Stimulated activated CD8-positive, alpha-beta memory T cell treated with anti-CD3 and anti-CD28 coated beads, Interleukin-15, amount 100 ng/mL, for 1 hour (primary cell): Measurements from ENCODE around the gene FLNC.

Experiments
- DNase-seq: peaks from one replicate; pipeline ENCODE4 v3.0.0-alpha.2; 2020; ENCODE audit warnings: low read depth

Gene FLNC

DNA sequence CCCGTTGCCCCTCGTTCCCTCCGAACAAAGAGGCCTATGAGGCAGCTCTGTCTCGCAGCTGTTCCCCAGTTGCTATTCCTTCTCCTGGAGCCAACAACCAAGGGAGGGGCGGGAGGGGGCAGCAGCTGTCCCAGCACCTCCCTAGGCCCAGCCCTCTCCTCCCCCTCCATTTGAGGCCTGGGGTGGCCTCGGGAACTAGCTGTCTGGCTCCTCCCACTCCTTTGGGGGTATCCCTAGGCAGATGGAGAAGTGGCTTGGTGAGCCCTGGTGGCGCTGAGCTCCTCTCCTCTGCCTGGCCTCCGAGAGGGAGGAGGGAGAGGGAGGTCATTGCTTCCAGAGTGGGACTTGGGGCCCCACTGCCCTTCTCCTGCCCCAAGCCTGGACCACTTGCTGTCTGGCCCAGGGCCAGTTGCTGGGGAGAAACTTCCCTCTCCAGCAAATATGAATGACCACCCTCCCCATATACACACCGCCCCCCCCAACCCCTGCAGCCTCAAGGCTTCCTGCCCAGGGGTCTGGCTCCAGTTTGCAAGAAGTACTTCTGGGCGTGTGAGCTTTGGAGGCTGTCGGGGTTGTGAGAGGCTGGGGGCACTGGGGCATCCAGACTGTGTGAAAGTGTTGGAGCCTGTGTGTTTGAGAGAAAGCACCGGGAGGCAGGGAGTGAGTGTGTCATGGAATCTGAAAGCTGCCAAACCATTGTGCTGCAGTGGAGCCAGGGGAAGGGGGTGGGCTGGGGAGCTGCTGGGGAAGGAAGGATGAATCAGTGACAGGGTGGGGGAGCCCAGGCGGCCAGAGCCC is 3.1 kb downstream of the FLNC start:
- DNase-seq: no peak

GRCh38 chr7:128833946-128834325 is 3.7 kb downstream of the FLNC start:
- no peak for DNase-seq

DNA sequence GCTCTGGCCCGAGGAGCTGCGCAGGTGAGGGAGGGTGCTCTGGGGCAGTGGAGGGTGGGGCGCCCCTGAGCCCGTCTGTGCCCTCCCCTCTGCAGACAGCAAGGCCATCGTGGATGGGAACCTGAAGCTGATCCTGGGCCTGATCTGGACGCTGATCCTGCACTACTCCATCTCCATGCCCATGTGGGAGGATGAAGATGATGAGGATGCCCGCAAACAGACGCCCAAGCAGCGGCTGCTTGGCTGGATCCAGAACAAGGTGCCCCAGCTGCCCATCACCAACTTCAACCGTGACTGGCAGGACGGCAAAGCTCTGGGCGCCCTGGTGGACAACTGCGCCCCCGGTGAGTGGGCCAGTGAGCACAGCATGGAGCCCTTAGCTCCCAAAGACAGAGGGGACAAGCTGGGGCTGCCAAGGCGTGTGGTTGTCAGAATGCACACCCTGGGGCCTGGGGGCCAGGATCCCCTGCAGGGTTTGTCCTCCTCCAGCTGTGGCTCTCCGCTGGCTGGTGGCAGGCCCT is 5.1 kb downstream of the FLNC start:
- no peak for DNase-seq

GRCh38 chr7:128835790-128836641 is 5.8 kb downstream of the FLNC start:
- DNase-seq: no peak

DNA sequence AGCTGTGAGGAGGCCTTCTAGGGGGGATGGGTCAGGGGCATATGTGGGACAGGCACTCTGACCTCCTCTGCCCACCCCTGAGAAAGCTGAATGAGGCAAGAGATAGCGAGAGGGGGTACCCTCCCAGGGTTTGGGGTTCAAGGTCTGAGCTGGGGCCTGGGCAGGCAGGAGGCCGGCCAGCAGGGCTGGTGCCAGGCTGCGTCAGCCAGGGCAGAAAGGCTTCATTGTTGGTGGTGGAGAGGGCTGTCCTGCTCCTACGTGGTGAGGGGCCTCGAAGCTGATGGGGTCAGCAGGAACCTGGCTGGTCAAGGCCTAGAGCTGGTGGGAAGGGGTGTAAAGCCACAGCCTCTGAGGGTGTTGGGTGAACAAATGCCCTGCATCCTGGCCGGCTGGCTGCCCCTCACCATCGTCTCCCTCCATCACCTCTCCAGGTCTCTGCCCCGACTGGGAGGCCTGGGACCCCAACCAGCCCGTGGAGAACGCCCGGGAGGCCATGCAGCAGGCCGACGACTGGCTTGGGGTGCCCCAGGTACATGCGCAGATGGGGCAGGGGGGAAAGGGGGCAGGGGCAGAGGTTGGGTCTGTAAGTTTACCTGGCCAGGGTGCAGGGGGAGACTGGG is 6.6 kb downstream of the FLNC start:
- no peak for DNase-seq

GRCh38 chr7:128837521-128837921 is 7.3 kb downstream of the FLNC start:
- DNase-seq: no peak

DNA sequence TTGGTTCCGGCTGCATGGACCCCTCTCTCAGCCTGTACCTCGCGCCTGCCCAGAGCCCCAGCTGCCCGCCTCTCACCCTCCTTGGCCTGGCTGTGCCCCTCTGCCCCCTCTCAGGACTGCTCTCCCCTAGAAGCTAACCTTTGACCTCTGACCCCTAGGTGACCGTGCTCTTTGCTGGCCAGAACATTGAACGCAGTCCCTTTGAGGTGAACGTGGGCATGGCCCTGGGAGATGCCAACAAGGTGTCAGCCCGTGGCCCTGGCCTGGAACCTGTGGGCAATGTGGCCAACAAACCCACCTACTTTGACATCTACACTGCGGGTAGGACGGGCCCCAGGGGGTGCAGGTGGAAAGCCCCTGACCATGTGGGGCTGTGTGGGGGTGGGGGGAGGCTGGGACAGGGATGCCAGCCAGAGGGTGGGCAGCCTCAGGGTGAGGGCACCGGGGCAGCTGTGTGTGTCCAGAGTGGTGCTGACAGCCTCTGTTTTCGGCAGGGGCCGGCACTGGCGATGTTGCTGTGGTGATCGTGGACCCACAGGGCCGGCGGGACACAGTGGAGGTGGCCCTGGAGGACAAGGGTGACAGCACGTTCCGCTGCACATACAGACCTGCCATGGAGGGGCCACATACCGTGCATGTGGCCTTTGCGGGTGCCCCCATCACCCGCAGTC is 8.0 kb downstream of the FLNC start:
- DNase-seq: no peak

DNA sequence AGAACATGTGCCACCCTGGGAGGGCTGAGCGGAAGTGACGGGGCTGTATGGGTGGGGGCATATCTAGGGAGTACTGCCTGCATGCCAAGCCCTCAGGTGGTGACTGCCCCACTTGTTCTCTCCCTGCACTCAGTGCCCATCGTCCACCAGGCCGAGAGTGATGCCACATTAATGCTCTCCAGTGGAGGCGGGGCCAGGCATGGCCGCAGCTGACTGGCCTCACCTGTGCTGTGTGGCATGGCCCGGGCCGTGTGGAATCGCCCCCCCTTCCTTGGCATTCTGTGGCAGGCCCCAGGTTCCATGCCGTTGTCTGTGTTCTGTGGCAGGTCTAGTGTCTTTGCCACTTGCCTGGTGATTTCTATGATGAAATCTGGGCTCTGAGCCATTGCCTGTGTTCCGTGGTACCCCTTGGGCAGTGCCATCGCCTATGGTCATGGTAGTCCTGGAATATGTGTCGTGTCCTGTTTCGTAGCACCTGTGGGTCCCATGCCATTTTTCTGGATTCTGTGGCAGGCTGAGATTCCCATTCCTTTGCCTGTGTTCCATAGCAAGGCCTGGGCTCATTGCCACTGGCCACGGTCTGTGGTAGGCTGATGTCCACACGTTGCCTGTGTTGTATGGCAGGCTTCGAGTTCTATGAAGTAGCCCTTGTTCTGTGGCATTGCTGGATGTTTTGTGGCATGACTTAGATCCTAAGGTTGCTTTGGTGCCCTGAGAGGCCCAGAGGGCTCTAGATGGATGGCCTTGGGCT is 8.9 kb downstream of the FLNC start:
- no peak for DNase-seq

GRCh38 chr7:128839751-128840177 is 9.6 kb downstream of the FLNC start:
- DNase-seq: no peak

GRCh38 chr7:128840326-128841170 is 10.3 kb downstream of the FLNC start:
- no peak for DNase-seq

DNA sequence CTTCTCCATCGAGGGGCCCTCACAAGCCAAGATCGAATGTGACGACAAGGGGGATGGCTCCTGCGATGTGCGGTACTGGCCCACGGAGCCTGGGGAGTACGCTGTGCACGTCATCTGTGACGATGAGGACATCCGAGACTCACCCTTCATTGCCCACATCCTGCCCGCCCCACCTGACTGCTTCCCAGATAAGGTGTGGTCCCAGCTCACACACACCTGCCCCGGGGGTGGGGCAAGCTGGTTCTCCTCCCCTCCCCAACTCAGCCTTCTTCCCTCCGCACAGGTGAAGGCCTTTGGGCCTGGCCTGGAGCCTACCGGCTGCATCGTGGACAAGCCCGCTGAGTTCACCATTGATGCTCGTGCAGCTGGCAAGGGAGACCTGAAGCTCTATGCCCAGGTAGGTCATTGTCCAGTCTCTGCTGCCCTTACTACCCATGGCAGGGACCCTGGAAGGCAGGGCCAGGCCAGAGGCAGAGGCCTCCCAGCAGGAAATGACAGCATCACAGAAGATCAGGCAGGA is 11.0 kb downstream of the FLNC start:
- DNase-seq: no peak

- no peak for DNase-seq
These were observed 11.9 kb downstream of the FLNC start for GRCh38 chr7:128841921-128842673.

DNA sequence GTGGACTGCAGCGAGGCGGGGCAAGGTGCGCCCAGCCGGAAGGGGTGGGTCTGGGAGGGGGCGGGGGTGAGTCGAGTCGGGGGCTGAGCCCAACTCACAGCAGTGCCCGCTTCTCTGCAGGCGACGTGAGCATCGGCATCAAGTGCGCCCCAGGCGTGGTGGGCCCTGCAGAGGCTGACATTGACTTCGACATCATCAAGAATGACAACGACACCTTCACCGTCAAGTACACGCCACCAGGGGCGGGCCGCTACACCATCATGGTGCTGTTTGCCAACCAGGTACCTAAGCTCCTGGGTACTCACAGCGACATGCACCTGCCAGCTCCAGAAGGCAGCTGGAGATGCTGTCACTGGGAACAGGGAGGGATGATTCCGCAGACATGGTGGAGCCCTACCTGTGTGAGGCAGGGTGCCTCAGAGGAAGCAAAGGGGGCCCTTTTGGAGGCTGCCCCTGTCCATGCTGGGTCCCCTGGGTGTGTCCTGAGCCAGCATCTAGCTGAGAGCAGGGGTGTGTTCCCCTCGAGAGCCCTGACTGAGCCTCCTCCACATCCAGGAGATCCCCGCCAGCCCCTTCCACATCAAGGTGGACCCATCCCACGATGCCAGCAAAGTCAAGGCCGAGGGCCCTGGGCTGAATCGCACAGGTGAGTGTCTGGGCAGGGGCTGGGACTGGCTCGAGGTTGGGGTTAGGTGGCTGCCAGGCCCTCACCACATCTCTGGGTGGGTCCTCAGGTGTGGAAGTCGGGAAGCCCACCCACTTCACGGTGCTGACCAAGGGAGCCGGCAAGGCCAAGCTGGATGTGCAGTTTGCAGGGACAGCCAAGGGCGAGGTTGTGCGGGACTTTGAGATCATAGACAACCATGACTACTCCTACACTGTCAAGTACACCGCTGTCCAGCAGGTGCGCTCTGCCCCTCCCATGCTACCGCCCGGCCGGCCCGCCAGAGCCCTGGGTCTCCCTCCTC is 12.8 kb downstream of the FLNC start:
- no peak for DNase-seq

- DNase-seq: no peak
These were observed 13.9 kb downstream of the FLNC start for GRCh38 chr7:128843938-128844621.

GRCh38 chr7:128844777-128845311 is 14.6 kb downstream of the FLNC start:
- no peak for DNase-seq

DNA sequence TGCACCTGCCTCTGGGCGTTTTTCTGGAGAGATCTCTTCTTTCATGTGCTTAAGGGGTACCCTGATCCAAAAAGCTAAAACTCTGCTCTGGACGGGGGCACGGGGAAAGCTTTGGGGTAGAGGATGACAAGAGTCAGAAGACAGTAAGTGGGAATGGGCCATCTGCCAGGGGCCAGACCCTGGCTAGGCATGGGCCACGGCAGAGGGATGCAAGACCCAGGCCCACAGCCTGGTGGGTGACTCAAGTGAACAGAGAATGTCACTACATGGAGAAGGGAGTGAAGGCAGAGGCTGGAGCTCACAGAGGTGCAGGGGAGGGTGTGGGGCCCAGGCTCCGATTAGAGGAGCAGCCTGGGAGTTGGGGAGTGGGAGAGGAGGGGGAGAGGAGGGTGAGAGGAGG is 15.3 kb downstream of the FLNC start:
- DNase-seq: no peak

DNA sequence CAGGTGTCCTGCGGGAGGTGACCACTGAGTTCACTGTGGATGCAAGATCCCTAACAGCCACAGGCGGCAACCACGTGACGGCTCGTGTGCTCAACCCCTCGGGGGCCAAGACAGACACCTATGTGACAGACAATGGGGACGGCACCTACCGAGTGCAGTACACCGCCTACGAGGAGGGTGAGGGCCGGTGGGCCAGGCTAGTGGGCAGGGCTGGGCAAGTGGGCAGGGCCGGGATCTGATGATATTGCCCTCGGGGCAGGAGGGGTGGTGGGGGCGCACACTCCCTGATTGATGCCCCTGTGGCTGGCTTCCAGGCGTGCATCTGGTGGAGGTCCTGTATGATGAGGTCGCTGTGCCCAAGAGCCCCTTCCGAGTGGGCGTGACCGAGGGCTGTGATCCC is 15.8 kb downstream of the FLNC start:
- no peak for DNase-seq
